GM23338 (cell line): ENCODE data around the gene TELO2. TPM values are rescaled to one million over a fixed set of nuclear protein-coding genes. Genes with fewer than 3 reads are reported as not detected.

Experiments
- ATAC-seq: fragments of 200-7000 bp; cut with Tn5 transposase; 3 replicates; pipeline ENCODE4 v1.9.1; 2020
- DNase-seq: peaks from one replicate; pipeline ENCODE4 v3.0.0-alpha.2; 2015; ENCODE audit warnings: low spot score
- H2AFZ ChIP-seq: fragments of 200-600 bp; sonication (generic); 2 replicates; pipeline ENCODE4 v1.8.0; 2016; ENCODE audit warnings: antibody characterized with exemption, mild to moderate bottlenecking, moderate library complexity
- H3F3A ChIP-seq: fragments of 200-600 bp; sonication (generic); replicated peaks from 2 replicates; pipeline ENCODE4 v1.8.0; 2017; ENCODE audit warnings: antibody characterized with exemption, mixed run types, low read depth
- H3K27ac ChIP-seq: fragments of 200-600 bp; sonication (generic); 2 replicates; pipeline ENCODE4 v1.6.1; 2016; ENCODE audit warnings: low read depth
- H3K27me3 ChIP-seq: fragments of 200-600 bp; sonication (generic); 2 replicates; pipeline ENCODE4 v1.8.0; 2016; ENCODE audit warnings: mild to moderate bottlenecking, mixed run types, moderate library complexity; ENCODE audit not compliant: insufficient read depth
- H3K36me3 ChIP-seq: fragments of 200-600 bp; sonication (generic); 2 replicates; pipeline ENCODE4 v1.8.0; 2016; ENCODE audit warnings: mild to moderate bottlenecking; ENCODE audit not compliant: insufficient read depth
- H3K4me1 ChIP-seq: fragments of 200-600 bp; sonication (generic); 2 replicates; pipeline ENCODE4 v1.8.0; 2016; ENCODE audit warnings: mild to moderate bottlenecking, moderate library complexity; ENCODE audit not compliant: insufficient read depth
- H3K4me2 ChIP-seq: fragments of 200-600 bp; sonication (generic); 2 replicates; pipeline ENCODE4 v1.7.1; 2017; ENCODE audit warnings: mixed run types
- H3K4me3 ChIP-seq: fragments of 200-600 bp; sonication (generic); 2 replicates; pipeline ENCODE4 v1.6.1; 2016; ENCODE audit warnings: mixed run types
- H3K79me2 ChIP-seq: fragments of 200-600 bp; sonication (generic); replicated peaks from 2 replicates; pipeline ENCODE4 v1.8.0; 2017; ENCODE audit warnings: mild to moderate bottlenecking; ENCODE audit not compliant: insufficient read depth
- H3K9me2 ChIP-seq: fragments of 200-600 bp; sonication (generic); 2 replicates; pipeline ENCODE4 v1.8.0; 2017; ENCODE audit not compliant: insufficient read depth
- H4K20me1 ChIP-seq: fragments of 200-600 bp; sonication (generic); replicated peaks from 2 replicates; pipeline ENCODE4 v1.8.0; 2017; ENCODE audit warnings: mild to moderate bottlenecking; ENCODE audit not compliant: insufficient read depth
- H3K27ac Mint-ChIP-seq: 2 replicates; pipeline ENCODE4 v1.8.0; 2020; ENCODE audit warnings: inconsistent platforms, mild to moderate bottlenecking, moderate library complexity, mixed read lengths
- H3K27me3 Mint-ChIP-seq: 3 replicates; pipeline ENCODE4 v1.8.0; 2022; ENCODE audit warnings: low read depth, mild to moderate bottlenecking, moderate library complexity, mixed read lengths, inconsistent platforms; ENCODE audit not compliant: insufficient read depth, poor library complexity
- H3K36me3 Mint-ChIP-seq: 3 replicates; pipeline ENCODE4 v1.8.0; 2021; ENCODE audit warnings: low read depth, mild to moderate bottlenecking, inconsistent platforms, moderate library complexity, mixed read lengths
- H3K4me1 Mint-ChIP-seq: 3 replicates; pipeline ENCODE4 v1.8.0; 2020; ENCODE audit warnings: mild to moderate bottlenecking, inconsistent platforms, mixed read lengths
- H3K4me3 Mint-ChIP-seq: 3 replicates; pipeline ENCODE4 v1.8.0; 2021; ENCODE audit warnings: moderate library complexity, mild to moderate bottlenecking, inconsistent platforms, mixed read lengths
- H3K9me3 Mint-ChIP-seq: 3 replicates; pipeline ENCODE4 v1.8.0; 2020; ENCODE audit warnings: moderate library complexity, mild to moderate bottlenecking, inconsistent platforms, mixed read lengths
- CREB1 ChIP-seq: fragments of 250-450 bp; sonication (Bioruptor Pico); IDR thresholded peaks from 2 replicates; pipeline ENCODE4 v1.5.0; 2020; ENCODE audit warnings: low read depth, mild to moderate bottlenecking, moderate library complexity
- EZH2 ChIP-seq: fragments of 200-600 bp; sonication (generic); IDR thresholded peaks from one replicate; pipeline ENCODE4 v1.8.0; 2017; ENCODE audit warnings: antibody characterized with exemption, mild to moderate bottlenecking, low read depth; ENCODE audit not compliant: unreplicated experiment
- EZH2phosphoT487 ChIP-seq: fragments of 200-600 bp; sonication (generic); IDR thresholded peaks from one replicate; pipeline ENCODE4 v1.8.1; 2018; ENCODE audit warnings: antibody characterized with exemption; ENCODE audit not compliant: unreplicated experiment
- JUNB ChIP-seq: IDR thresholded peaks from one replicate; pipeline ENCODE4 v1.6.1; 2016; ENCODE audit warnings: antibody characterized with exemption; ENCODE audit not compliant: unreplicated experiment
- NANOG ChIP-seq: IDR thresholded peaks from 2 replicates; pipeline ENCODE4 v1.6.1; 2016; ENCODE audit warnings: antibody characterized with exemption, borderline replicate concordance
- POLR2AphosphoS5 ChIP-seq: IDR thresholded peaks from 2 replicates; pipeline ENCODE4 v1.6.1; 2016; ENCODE audit warnings: antibody characterized with exemption, low read depth
- REST ChIP-seq: IDR thresholded peaks from one replicate; pipeline ENCODE4 v1.6.1; 2018; ENCODE audit warnings: antibody characterized with exemption; ENCODE audit not compliant: unreplicated experiment
- STAT1 ChIP-seq: IDR thresholded peaks from one replicate; pipeline ENCODE4 v1.6.1; 2016; ENCODE audit warnings: antibody characterized with exemption; ENCODE audit not compliant: unreplicated experiment
- ZNF114 ChIP-seq: fragments of 250-450 bp; sonication (Bioruptor Pico); IDR thresholded peaks from 2 replicates; pipeline ENCODE4 v1.5.0; 2020; ENCODE audit warnings: mild to moderate bottlenecking, moderate library complexity
- ZNF331 ChIP-seq: fragments of 250-450 bp; sonication (Bioruptor Pico); IDR thresholded peaks from 2 replicates; pipeline ENCODE4 v1.5.0; 2020; ENCODE audit warnings: low read depth, mild to moderate bottlenecking, moderate library complexity
- polyA plus RNA-seq: library from polyadenylated mRNA; unstranded; fragments of >200 nt; fragmentation: Nextera tagmentation; extraction: Ambion mirVana; gene quantifications from 2 replicates; pipeline ENCODE4 v1.2.1, GENCODE V29; 2016
- total RNA-seq: library from RNA; depleted of rRNA; stranded (reverse); fragments of >200 nt; shearing (Covaris generic); gene quantifications from 2 replicates; pipeline ENCODE4 v1.2.3, GENCODE V29; 2014
- TF ChIP-seq, protein P1 (sequence below): fragments of 250-450 bp; sonication (Bioruptor Pico); IDR thresholded peaks from 2 replicates; pipeline ENCODE4 v1.5.0; 2020; ENCODE audit warnings: mild to moderate bottlenecking, moderate library complexity
- TF ChIP-seq, protein P2 (sequence below), 2 experiments: fragments of 200-600 bp in 1 of 2; sonication (generic) in 1 of 2; conservative IDR thresholded peaks; 2 replicates each; pipeline versions ENCODE4 v1.5.1 to v1.6.1; 2016 to 2017; ENCODE audit warnings: antibody characterized with exemption in 2 of 2, low read depth in 2 of 2, mild to moderate bottlenecking in 2 of 2, moderate library complexity in 1 of 2
- TF ChIP-seq, protein P3 (sequence below): IDR thresholded peaks from 2 replicates; pipeline ENCODE4 v1.6.1; 2016; ENCODE audit warnings: antibody characterized with exemption

The TELO2 gene
- total and polyA plus RNA-seq, 2 experiments from 2014 or later = 45.4 to 76.0 TPM

DNA sequence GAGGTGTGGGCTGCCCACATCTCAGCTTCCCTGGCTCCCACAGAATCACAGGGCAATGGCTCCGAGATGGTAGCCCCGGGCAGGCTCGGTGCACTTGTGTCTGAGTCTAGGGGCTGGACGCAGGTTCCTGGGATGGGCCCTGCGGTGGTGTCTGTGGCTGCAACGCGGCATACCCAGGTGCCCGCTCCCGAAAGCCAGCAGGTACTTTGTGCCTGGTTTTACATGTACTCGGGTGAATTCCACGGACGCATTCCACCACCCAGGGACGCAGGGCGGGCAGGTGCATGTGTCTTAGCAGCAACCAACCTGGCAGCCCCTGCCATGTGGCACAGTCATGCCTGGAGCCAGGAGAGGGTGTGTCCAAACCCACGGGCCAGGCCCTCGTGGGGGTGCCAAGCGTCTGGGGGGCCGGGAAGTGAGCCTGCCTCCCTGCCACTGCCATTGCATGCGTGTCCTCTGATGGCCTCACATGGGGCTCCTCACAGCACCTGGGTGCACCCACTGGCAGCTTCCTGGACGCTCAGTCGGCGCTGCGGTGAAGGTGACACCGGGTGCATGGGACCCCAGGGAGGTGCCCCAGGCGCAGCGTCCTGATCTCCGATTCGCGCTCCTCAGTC, 35.9 kb downstream of the TELO2 start:
- Mint-ChIP-seq H3K4me1 (peaks cover 2% of the 10 kb centered on the region; the same call in 1 of the 3 replicates), H3K9me3 (no peaks in the 10 kb centered on the region), H3K4me3 (no peak overlapping the region), H3K27ac (no peak overlapping the region), H3K27me3 (peaks cover 6% of the 10 kb centered on the region), H3K36me3 (peaks cover under 1% of the 10 kb centered on the region; the same call in 1 of the 3 replicates)
- Histone ChIP-seq H4K20me1 (no peaks in the 10 kb centered on the region), H3K27me3 (no peaks in the 10 kb centered on the region), H3K79me2 (no peaks in the 10 kb centered on the region), H3K4me1 (no peaks in the 10 kb centered on the region), H3K4me2 (no peak overlapping the region), H3K9me2 (no peaks in the 10 kb centered on the region), H3K36me3 (no peaks in the 10 kb centered on the region), H3K27ac (no peak overlapping the region), H3F3A (no peaks in the 10 kb centered on the region), H3K4me3 (no peak overlapping the region), H2AFZ (no peak overlapping the region)
- TF ChIP-seq CREB1 (CRISPR knock-in tag) (no peak), EZH2 (no peak), REST (no peak), NANOG (no peak), JUNB (no peak), ZNF114 (CRISPR knock-in tag) (no peak), STAT1 (no peak), ZNF331 (CRISPR knock-in tag) (no peak), POLR2AphosphoS5 (no peak), EZH2phosphoT487 (no peak)
- TF ChIP-seq, protein P1, sequence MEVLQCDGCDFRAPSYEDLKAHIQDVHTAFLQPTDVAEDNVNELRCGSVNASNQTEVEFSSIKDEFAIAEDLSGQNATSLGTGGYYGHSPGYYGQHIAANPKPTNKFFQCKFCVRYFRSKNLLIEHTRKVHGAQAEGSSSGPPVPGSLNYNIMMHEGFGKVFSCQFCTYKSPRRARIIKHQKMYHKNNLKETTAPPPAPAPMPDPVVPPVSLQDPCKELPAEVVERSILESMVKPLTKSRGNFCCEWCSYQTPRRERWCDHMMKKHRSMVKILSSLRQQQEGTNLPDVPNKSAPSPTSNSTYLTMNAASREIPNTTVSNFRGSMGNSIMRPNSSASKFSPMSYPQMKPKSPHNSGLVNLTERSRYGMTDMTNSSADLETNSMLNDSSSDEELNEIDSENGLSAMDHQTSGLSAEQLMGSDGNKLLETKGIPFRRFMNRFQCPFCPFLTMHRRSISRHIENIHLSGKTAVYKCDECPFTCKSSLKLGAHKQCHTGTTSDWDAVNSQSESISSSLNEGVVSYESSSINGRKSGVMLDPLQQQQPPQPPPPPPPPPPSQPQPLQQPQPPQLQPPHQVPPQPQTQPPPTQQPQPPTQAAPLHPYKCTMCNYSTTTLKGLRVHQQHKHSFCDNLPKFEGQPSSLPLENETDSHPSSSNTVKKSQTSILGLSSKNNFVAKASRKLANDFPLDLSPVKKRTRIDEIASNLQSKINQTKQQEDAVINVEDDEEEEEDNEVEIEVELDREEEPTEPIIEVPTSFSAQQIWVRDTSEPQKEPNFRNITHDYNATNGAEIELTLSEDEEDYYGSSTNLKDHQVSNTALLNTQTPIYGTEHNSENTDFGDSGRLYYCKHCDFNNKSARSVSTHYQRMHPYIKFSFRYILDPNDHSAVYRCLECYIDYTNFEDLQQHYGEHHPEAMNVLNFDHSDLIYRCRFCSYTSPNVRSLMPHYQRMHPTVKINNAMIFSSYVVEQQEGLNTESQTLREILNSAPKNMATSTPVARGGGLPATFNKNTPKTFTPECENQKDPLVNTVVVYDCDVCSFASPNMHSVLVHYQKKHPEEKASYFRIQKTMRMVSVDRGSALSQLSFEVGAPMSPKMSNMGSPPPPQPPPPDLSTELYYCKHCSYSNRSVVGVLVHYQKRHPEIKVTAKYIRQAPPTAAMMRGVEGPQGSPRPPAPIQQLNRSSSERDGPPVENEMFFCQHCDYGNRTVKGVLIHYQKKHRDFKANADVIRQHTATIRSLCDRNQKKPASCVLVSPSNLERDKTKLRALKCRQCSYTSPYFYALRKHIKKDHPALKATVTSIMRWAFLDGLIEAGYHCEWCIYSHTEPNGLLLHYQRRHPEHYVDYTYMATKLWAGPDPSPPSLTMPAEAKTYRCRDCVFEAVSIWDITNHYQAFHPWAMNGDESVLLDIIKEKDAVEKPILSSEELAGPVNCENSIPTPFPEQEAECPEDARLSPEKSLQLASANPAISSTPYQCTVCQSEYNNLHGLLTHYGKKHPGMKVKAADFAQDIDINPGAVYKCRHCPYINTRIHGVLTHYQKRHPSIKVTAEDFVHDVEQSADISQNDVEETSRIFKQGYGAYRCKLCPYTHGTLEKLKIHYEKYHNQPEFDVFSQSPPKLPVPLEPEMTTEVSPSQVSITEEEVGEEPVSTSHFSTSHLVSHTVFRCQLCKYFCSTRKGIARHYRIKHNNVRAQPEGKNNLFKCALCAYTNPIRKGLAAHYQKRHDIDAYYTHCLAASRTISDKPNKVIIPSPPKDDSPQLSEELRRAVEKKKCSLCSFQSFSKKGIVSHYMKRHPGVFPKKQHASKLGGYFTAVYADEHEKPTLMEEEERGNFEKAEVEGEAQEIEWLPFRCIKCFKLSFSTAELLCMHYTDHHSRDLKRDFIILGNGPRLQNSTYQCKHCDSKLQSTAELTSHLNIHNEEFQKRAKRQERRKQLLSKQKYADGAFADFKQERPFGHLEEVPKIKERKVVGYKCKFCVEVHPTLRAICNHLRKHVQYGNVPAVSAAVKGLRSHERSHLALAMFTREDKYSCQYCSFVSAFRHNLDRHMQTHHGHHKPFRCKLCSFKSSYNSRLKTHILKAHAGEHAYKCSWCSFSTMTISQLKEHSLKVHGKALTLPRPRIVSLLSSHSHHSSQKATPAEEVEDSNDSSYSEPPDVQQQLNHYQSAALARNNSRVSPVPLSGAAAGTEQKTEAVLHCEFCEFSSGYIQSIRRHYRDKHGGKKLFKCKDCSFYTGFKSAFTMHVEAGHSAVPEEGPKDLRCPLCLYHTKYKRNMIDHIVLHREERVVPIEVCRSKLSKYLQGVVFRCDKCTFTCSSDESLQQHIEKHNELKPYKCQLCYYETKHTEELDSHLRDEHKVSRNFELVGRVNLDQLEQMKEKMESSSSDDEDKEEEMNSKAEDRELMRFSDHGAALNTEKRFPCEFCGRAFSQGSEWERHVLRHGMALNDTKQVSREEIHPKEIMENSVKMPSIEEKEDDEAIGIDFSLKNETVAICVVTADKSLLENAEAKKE (CRISPR knock-in tag) = no peak
- TF ChIP-seq, protein P2, sequence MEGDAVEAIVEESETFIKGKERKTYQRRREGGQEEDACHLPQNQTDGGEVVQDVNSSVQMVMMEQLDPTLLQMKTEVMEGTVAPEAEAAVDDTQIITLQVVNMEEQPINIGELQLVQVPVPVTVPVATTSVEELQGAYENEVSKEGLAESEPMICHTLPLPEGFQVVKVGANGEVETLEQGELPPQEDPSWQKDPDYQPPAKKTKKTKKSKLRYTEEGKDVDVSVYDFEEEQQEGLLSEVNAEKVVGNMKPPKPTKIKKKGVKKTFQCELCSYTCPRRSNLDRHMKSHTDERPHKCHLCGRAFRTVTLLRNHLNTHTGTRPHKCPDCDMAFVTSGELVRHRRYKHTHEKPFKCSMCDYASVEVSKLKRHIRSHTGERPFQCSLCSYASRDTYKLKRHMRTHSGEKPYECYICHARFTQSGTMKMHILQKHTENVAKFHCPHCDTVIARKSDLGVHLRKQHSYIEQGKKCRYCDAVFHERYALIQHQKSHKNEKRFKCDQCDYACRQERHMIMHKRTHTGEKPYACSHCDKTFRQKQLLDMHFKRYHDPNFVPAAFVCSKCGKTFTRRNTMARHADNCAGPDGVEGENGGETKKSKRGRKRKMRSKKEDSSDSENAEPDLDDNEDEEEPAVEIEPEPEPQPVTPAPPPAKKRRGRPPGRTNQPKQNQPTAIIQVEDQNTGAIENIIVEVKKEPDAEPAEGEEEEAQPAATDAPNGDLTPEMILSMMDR (conservative IDR thresholded peaks at IDR 0.05; ENCODE audit: low read depth in 2 of 2) = no peak
- TF ChIP-seq, protein P3, sequence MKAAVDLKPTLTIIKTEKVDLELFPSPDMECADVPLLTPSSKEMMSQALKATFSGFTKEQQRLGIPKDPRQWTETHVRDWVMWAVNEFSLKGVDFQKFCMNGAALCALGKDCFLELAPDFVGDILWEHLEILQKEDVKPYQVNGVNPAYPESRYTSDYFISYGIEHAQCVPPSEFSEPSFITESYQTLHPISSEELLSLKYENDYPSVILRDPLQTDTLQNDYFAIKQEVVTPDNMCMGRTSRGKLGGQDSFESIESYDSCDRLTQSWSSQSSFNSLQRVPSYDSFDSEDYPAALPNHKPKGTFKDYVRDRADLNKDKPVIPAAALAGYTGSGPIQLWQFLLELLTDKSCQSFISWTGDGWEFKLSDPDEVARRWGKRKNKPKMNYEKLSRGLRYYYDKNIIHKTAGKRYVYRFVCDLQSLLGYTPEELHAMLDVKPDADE = no peak
- ATAC-seq (no peak), DNase-seq (no peak)
